ENCODE data around the gene PPP5C. TPM values are rescaled to one million over a fixed set of nuclear protein-coding genes. Genes with fewer than 3 reads are reported as not detected.

The PPP5C gene
- total and polyA plus RNA-seq, 2 of the 13 experiments (the other 11 are each of a cell fraction or from before 2014, with no cell fraction given), result 41.6 to 67.9 TPM

GRCh38 chr19:46404753-46405468 lies 58.0 kb downstream of the PPP5C start:
- ATAC-seq (peak; percentile 52), DNase-seq (ENCODE audit: low spot score) (peak; percentile 56), FAIRE-seq (no peak)
- Histone ChIP-seq H3K27ac (ENCODE audit: extremely low read length, insufficient read depth, low read length) (peak overlapping the region; percentile 86), H3K9ac (ENCODE audit: insufficient read depth, low read depth, low read length) (peak overlapping the region; percentile 75), H3K79me2 (ENCODE audit: insufficient read depth, low read length) (no peaks in the 10 kb centered on the region), H3K9me3 (ENCODE audit: low read length) (no peaks in the 10 kb centered on the region), H2AFZ (ENCODE audit: low read length) (peak overlapping the region; percentile 23), H4K20me1 (ENCODE audit: insufficient read depth, low read length) (no peaks in the 10 kb centered on the region), H3K4me2 (ENCODE audit: low read depth, low read length) (peak overlapping the region; percentile 92), H3K36me3 (replicated peaks in 1 of 2; ENCODE audit: control insufficient read depth in 1 of 2, insufficient read depth in 2 of 2, low read length in 2 of 2) (no peaks in the 10 kb centered on the region), H3K4me1 (ENCODE audit: insufficient read depth, low read length) (peaks cover 42% of the 10 kb centered on the region), H3K27me3 (ENCODE audit: control insufficient read depth in 1 of 2, insufficient read depth in 2 of 2, low read length in 2 of 2) (no peaks in the 10 kb centered on the region), H3K4me3 (replicated peaks in 1 of 3; ENCODE audit: insufficient read depth in 1 of 3, low read depth in 2 of 3, low read length in 3 of 3) (peak overlapping the region; percentile 62 to 85 (median 76); a peak in 5 of 6 replicates)
- intact Hi-C loops (cut with micrococcal nuclease; ENCODE audit: unreplicated experiment) (loop anchor here (5.0 kb wide), 1 partner anchor 107 kb away; no protein-coding TSS in a partner anchor), in situ Hi-C loops (cut with HindIII; ENCODE audit: extremely low pct_ligation_motif_present, low pct_unique_long_range_greater_than_20kb) (loop anchor here (5.0 kb wide), 1 partner anchor 82 kb away; no protein-coding TSS in a partner anchor)
- CTCF ChIA-PET (ENCODE audit: low intra/inter-chr PET ratio, low total read pairs), result interaction anchor here (2.2 to 9.2 kb wide), 2 partner anchors 9 to 84 kb away, joined by 13 to 76 read pairs; no protein-coding TSS in a partner anchor
- 54% methylated on average over 36 of the region's 41 CpGs for WGBS (ENCODE audit: low lambda C conversion rate)
- POLR2A ChIA-PET, result interaction anchor here (0.6 to 1.0 kb wide), 4 partner anchors 8 to 50 kb away, joined by 3 to 5 read pairs (median 4); partner anchors contain the start of gene CCDC8
- BruUV-seq (replicated peaks), result TSS peak; percentile 66
- TF ChIP-seq IRX3 (CRISPR knock-in tag; IDR thresholded peaks at IDR 0.05; ENCODE audit: borderline replicate concordance, low read depth), result no peak
- TF ChIP-seq RARA (CRISPR knock-in tag; IDR thresholded peaks at IDR 0.05), result no peak
- 0 out of 2 replicates have a peak, but pooled peaks have one; percentile 1 for TF ChIP-seq ZNF557 (CRISPR knock-in tag; IDR thresholded peaks at IDR 0.05)
- peak; percentile 59; the same call in 1 of the 2 replicates for TF ChIP-seq MEIS1 (CRISPR knock-in tag; IDR thresholded peaks at IDR 0.05; ENCODE audit: borderline replicate concordance)
- 0 out of 2 replicates have a peak, but pooled peaks have one; percentile 67 for TF ChIP-seq ZSCAN21 (CRISPR knock-in tag; IDR thresholded peaks at IDR 0.05; ENCODE audit: borderline replicate concordance)
- no peak for TF ChIP-seq SP1 (IDR thresholded peaks at IDR 0.05)
- TF ChIP-seq SP1 (CRISPR knock-in tag; IDR thresholded peaks at IDR 0.05), result peak; percentile 19; the same call in 1 of the 2 replicates
- peak; percentile 78 for TF ChIP-seq MAX (IDR thresholded peaks at IDR 0.05)
- TF ChIP-seq HNRNPL (IDR thresholded peaks at IDR 0.05; ENCODE audit: low read depth, low read length), result peak; percentile 52; the same call in 1 of the 2 replicates
- peak; percentile 86; the same call in 1 of the 2 replicates for TF ChIP-seq HNF1A (IDR thresholded peaks at IDR 0.05; ENCODE audit: low read depth)
- no peak; the same call in 1 of the 2 replicates for TF ChIP-seq HNF1A (CRISPR knock-in tag; IDR thresholded peaks at IDR 0.05; ENCODE audit: borderline replicate concordance)
- TF ChIP-seq CBX5 (CRISPR knock-in tag; IDR thresholded peaks at IDR 0.05; ENCODE audit: borderline replicate concordance), result peak; percentile 31; the same call in 1 of the 2 replicates
- no peak for TF ChIP-seq IRF1 (CRISPR knock-in tag; IDR thresholded peaks at IDR 0.05; ENCODE audit: low read depth)
- 0 out of 2 replicates have a peak, but pooled peaks have one; percentile 4 for TF ChIP-seq STAT6 (CRISPR knock-in tag; IDR thresholded peaks at IDR 0.05; ENCODE audit: borderline replicate concordance)
